ENCODE results near the gene MOGAT3.

Gene MOGAT3

DNA sequence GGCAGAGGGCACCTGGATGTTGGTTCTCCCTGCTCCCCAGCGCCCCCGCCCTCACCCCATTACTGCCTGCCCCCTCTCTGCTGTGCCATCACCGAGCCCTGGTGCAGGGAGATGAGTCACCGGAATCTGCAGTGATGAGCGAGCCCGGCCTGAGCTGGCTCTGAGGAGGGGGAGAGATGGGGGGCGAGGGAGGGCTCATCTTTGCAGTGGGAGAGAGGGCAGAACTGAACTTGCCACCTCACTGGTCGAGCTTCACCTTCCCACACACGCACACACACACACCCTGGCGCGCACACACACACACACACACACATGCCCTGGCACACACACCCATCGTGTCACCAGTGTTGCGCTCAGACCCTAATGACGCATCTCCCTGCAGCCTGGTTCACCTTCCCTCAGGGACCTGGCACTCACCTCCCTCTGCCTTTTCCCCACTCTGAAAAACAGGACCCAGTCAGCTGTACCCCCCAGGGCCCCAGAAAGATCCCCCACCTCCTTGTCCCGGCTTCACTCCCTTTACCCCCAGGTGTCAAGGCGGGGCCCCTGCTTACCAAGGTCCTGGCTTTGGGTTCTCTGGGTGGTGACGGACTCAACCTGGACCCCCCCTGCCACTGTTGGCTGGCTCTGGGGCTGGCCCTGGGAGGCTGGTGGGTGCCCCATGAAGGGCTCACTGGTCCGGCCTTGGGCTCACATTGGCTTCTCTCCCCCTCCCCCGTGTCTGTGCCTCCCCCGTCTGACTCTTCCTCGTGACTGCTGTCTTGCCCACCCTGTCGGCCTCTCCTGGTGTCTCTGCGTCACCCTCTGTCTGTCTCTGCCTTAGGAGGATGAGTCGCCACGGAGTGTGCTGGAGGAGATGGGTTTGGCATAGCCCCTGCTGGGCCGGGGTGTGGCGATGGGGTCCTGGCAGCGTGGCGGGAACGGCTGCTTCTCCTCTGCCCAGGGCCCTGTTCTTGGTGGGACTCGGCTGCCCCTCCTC lies 40.9 kb downstream of the MOGAT3 start:
- DNase-seq = no peak

DNA sequence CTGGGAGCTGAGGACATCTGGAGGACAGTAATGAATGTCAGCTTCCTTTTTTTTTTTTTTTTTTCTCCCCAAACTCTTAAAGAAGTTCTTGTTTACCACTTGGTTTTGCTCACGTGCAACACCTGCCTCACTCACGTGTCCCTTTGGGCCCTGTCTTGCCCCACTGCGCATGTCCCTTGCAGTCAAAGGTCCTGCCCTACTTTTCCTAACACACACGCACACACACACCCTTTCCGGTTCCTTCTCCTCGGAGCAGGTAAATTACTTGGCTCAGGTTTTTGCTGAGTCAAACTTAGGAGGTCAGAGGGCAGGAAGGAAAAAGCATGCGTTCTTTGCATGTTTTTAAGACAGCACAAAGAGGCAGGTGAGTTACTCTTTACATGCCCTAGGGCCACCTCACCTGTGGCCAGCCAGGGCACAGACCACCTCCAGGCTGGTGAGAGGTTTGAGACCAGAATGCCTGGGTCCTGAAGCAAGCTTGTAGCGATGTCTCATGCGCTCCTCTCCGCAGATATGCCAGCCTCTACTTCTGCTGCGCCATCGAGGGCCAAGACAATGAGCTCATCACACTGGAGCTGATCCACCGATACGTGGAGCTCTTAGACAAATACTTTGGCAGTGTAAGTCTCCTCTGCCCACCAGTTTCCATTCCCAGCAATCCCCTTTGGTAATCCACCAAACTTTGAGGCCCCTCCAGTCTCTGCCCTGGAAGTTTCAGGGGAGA lies 43.8 kb downstream of the MOGAT3 start:
- no peak for DNase-seq

DNA sequence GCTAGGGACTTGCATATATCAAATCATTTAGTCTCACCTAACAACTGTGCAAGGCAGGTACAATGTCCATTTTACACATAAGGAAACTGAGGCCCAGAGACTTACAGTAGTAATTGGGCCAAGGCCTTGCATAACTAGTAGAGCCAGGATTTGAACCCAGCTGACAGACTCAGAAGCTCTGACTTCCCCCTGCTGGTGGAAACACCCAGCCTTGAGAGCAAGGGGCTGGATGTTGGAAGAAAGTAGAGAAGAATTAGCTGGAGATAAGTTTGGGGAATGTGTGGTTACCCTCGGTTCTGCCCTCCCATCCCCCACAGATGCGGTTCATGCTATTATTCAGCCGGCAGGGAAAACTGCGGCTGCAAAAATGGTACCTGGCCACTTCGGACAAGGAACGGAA lies 44.6 kb downstream of the MOGAT3 start:
- no peak for DNase-seq

DNA sequence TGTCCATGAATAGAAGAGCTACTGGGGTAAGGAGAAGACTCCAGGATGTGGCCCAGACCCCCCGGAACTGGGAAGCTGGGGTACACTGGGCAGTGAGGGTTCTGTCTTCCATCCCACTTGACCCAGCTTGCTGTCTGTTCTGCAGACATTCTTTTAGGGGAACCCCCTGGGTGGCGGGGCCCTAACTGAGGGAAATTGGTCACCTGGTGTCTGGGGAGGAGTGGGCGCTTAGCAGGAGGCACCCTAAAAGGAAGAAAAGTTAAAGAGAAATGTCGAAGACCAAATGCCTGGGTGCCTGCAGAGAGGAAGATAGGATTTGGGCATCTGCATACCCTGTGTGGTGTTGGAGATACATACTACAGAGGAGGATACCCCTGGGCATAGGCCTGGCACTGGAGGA lies 45.5 kb downstream of the MOGAT3 start:
- no peak for DNase-seq

DNA sequence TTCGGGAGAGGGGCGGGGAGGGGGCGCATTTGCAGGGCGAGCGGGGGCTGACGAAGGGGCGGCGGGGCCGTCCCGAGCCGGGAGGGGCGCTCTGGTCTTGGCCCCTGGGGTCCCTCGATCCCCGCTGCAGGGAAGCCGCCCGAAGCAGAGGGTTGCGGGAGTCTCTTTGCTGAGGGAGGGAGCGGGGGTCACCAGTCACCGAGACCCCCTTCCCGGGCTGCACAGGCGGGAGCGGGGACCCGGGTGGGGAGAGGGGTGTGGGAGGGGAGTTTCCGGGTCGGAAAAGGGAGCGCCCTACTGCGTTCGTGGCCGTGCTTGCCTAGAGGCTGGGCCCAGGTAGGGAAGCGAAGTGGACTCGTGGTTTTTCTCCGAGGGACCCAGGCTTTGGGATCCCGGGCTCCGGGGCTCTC lies 46.1 kb downstream of the MOGAT3 start:
- no peak for DNase-seq

DNA sequence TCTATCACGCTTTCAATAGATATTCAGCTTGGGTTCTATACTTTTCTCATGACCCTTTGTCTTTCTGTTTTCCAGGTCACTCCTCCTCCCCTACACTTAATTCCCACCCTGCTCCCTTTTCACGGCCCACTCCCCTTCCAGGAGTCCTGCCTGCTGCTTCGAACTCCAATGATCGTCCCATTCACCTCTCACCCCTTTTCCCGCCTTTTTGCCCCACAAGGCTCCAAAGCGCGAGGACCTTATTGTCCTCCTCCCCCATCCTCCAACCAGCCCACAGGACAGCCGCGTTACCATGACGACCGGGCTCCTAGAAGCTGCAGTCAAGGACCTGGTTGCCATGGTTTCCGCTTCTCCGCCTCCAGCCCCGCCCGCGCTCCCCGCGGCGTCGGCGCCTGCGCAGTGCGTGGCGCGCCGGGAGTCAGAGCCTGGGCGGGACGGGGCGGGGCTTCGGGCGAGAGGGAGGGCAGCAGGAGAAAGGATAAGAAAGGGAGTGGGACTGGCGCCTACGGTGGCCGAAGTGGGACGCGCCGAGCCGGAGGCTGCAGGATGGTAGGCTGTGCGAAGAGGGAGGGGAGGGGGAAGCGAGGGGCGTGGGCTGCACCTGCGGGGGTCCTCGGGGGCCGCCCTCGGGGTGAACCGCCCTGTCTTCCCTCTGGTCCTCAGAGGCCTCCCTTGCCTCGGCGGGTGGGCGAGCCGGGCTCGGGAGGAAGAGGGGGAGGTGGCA lies 46.7 kb downstream of the MOGAT3 start, which contains the start of gene AP1S1:
TSS of gene AP1S1 (plus strand) at position 508 of the 724 bp plus-strand sequence. CDS start at position 547, 39 bp downstream.
- peak; percentile 95 for DNase-seq

DNA sequence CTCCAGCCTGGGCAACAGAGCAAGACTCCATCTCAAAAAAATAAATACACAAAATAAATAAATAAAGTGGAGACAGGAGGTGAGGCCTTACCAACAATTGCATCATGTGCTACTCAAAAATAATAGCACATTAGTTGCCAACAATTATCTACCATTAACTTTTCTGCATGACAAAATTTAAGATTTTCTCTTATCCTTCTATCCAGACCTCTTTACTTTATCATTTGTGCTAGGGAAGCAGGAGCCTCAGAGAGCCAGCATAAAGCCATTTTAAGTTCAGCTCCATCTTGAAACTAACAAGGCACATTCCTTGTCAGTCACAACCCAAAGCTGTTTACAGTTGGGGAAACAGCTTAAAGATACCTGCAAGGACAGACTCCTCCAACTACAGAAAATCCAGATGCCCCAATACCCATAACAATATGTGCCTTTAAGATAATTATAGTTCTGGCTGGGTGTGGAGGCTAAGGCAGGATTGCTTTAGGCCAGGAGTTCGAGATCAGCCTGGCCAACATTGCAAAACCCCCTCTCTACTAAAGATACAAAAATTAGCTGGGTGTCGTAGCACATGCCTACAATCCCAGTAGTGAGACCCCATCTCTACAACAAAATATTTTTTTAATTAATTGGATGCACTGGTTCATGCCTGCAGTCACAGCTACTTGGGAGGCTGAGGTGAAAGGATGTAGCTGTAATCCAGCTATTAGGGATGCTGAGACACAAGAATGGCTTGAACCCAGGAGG lies 48.8 kb downstream of the MOGAT3 start:
- no peak for DNase-seq

Measured in femur (tissue), 1 donor.